GM12891 (cell line): ENCODE measurements around the gene GOLGA1.

Source experiments
- POLR2A ChIP-seq: IDR thresholded peaks from 2 replicates; pipeline ENCODE4 v1.6.1; 2011; ENCODE audit warnings: low read depth, low read length, control low read depth
- POLR2AphosphoS5 ChIP-seq: IDR thresholded peaks from 2 replicates; pipeline ENCODE4 v1.6.1; 2011; ENCODE audit warnings: low read depth, low read length, control low read depth
- POU2F2 ChIP-seq: IDR thresholded peaks from 2 replicates; pipeline ENCODE4 v1.6.1; 2011; ENCODE audit warnings: low read depth, mild to moderate bottlenecking, control low read depth, low read length, moderate library complexity
- SPI1 ChIP-seq: IDR thresholded peaks from 2 replicates; pipeline ENCODE4 v1.6.1; 2011; ENCODE audit warnings: low read depth, low read length, control low read depth
- TAF1 ChIP-seq: IDR thresholded peaks from 2 replicates; pipeline ENCODE4 v1.6.1; 2011; ENCODE audit warnings: low read depth, low read length, control low read depth

- TF ChIP-seq TAF1: no peak
- TF ChIP-seq POLR2A: no peak
- no peak for TF ChIP-seq SPI1
- TF ChIP-seq POLR2AphosphoS5: no peak
- no peak for TF ChIP-seq POU2F2
Measured at GRCh38 chr9:124897570-124898460, 43.1 kb downstream of the GOLGA1 start.
